DND-41 (cell line): ENCODE results near the gene BACH1.

Source experiments
- ATAC-seq: fragments of 200-7000 bp; cut with Tn5 transposase; 3 replicates; pipeline ENCODE4 v1.9.1; 2021; ENCODE audit warnings: low read depth; ENCODE audit not compliant: insufficient read depth
- DNase-seq: peaks from one replicate; pipeline ENCODE4 v3.0.0-alpha.2; 2020
- H2AFZ ChIP-seq: 2 replicates; pipeline ENCODE4 v1.6.0; 2012; ENCODE audit warnings: low read depth, low read length
- H3K27ac ChIP-seq: 2 replicates; pipeline ENCODE4 v1.5.1; 2012; ENCODE audit warnings: low read length, inconsistent platforms
- H3K27me3 ChIP-seq: fragments of 200-600 bp; sonication (generic); 2 replicates; pipeline ENCODE4 v1.6.0; 2012; ENCODE audit warnings: low read length, mild to moderate bottlenecking, inconsistent platforms; ENCODE audit not compliant: insufficient read depth, poor library complexity
- H3K36me3 ChIP-seq: 2 replicates; pipeline ENCODE4 v1.5.1; 2012; ENCODE audit warnings: low read length, inconsistent platforms; ENCODE audit not compliant: insufficient read depth
- H3K4me1 ChIP-seq: 2 replicates; pipeline ENCODE4 v1.5.1; 2012; ENCODE audit warnings: mild to moderate bottlenecking, low read length; ENCODE audit not compliant: insufficient read depth
- H3K4me2 ChIP-seq: 2 replicates; pipeline ENCODE4 v1.6.0; 2012; ENCODE audit warnings: mild to moderate bottlenecking, moderate library complexity, low read length, inconsistent platforms; ENCODE audit not compliant: insufficient read depth
- H3K4me3 ChIP-seq, 2 experiments: fragments of 200-600 bp in 1 of 2; shearing (Covaris generic) in 1 of 2; 2 replicates each; pipeline ENCODE4 v1.5.1; 2012 to 2016; ENCODE audit warnings: inconsistent platforms in 2 of 2, low read length in 2 of 2, mild to moderate bottlenecking in 2 of 2, low read depth in 1 of 2, moderate library complexity in 1 of 2
- H3K79me2 ChIP-seq: 2 replicates; pipeline ENCODE4 v1.6.0; 2012; ENCODE audit warnings: low read length, inconsistent platforms; ENCODE audit not compliant: insufficient read depth
- H3K9ac ChIP-seq: 2 replicates; pipeline ENCODE4 v1.6.0; 2012; ENCODE audit warnings: low read depth, mild to moderate bottlenecking, inconsistent platforms, low read length, moderate library complexity
- H3K9me3 ChIP-seq: 2 replicates; pipeline ENCODE4 v1.5.1; 2012; ENCODE audit warnings: low read length, moderate library complexity, mild to moderate bottlenecking, inconsistent platforms; ENCODE audit not compliant: insufficient read depth, severe bottlenecking
- H4K20me1 ChIP-seq: 2 replicates; pipeline ENCODE4 v1.6.0; 2012; ENCODE audit warnings: low read length; ENCODE audit not compliant: insufficient read depth
- EZH2 ChIP-seq: IDR thresholded peaks from 3 replicates; pipeline ENCODE4 v1.6.1; 2012; ENCODE audit warnings: borderline replicate concordance, low read depth, mild to moderate bottlenecking, moderate library complexity, low read length, inconsistent platforms; ENCODE audit not compliant: severe bottlenecking
- TF ChIP-seq, protein P1 (sequence below): IDR thresholded peaks from 2 replicates; pipeline ENCODE4 v1.5.1; 2012; ENCODE audit warnings: borderline replicate concordance, low read length, moderate library complexity, mild to moderate bottlenecking; ENCODE audit not compliant: poor library complexity, severe bottlenecking; ENCODE audit errors: extremely low read depth

The BACH1 gene

DNA sequence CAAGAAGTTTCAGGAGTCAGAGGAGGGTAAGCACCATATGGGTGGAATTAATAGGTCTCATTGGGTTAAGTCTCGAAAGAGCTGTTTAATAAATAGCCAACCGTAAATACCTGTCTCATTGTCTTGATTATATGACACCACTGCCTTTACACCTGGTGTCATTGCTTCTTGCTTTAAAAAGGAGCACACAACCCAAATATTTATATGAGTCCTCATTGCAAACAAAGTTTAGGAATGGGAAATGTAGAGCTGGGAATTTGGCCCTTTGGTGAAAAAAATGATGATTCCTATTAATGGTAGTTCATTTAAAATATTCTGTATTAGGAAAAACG, 2.1 kb downstream of the BACH1 start:
- Histone ChIP-seq H3K9ac (peak overlapping the region; percentile 77; the same call in 1 of the 2 replicates), H4K20me1 (peaks cover 50% of the 10 kb centered on the region), H3K36me3 (no peaks in the 10 kb centered on the region; the same call in 1 of the 2 replicates), H3K9me3 (no peaks in the 10 kb centered on the region), H3K4me1 (peaks cover 56% of the 10 kb centered on the region), H3K27ac (no peak overlapping the region), H2AFZ (no peak overlapping the region), H3K79me2 (peaks cover 67% of the 10 kb centered on the region), H3K4me3 (peak overlapping the region in 1 of 2 experiments; percentile 78; a peak in 3 of 4 replicates), H3K27me3 (no peaks in the 10 kb centered on the region), H3K4me2 (peak overlapping the region; percentile 93)
- TF ChIP-seq, protein P1, sequence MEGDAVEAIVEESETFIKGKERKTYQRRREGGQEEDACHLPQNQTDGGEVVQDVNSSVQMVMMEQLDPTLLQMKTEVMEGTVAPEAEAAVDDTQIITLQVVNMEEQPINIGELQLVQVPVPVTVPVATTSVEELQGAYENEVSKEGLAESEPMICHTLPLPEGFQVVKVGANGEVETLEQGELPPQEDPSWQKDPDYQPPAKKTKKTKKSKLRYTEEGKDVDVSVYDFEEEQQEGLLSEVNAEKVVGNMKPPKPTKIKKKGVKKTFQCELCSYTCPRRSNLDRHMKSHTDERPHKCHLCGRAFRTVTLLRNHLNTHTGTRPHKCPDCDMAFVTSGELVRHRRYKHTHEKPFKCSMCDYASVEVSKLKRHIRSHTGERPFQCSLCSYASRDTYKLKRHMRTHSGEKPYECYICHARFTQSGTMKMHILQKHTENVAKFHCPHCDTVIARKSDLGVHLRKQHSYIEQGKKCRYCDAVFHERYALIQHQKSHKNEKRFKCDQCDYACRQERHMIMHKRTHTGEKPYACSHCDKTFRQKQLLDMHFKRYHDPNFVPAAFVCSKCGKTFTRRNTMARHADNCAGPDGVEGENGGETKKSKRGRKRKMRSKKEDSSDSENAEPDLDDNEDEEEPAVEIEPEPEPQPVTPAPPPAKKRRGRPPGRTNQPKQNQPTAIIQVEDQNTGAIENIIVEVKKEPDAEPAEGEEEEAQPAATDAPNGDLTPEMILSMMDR = no peak
- no peak for TF ChIP-seq EZH2
- no peak for DNase-seq
- no peak for ATAC-seq

DNA sequence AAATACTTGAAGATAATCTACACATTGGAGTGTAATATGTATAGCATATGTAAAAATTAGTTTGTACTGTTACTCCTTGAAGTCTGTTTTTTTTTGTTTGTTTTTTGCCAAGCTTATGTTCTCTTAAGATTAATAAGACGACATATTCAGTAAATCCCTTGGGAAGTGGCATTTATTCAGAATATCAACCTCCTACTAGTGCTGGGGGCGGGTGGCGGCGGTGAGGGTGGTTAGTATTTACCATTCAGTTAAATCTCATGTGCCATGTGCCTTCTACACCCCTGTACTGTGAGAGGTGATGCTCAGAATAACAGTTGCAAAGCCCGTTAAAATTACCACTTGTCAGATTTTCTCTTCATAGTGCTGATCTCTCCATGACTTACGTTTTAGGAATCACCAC, 3.0 kb downstream of the BACH1 start:
- H3K27me3 ChIP-seq = no peaks in the 10 kb centered on the region
- no peaks in the 10 kb centered on the region for H3K9me3 ChIP-seq
- H3K36me3 ChIP-seq = no peaks in the 10 kb centered on the region; the same call in 1 of the 2 replicates
- peaks cover 76% of the 10 kb centered on the region for H3K79me2 ChIP-seq
- DNase-seq (no peak), ATAC-seq (no peak)
- no peak overlapping the region; the same call in 1 of the 2 replicates for H3K9ac ChIP-seq
- H4K20me1 ChIP-seq = peaks cover 59% of the 10 kb centered on the region
- no peak overlapping the region for H3K4me3 ChIP-seq
- TF ChIP-seq, protein P1 = no peak
- TF ChIP-seq EZH2 = no peak
- peak overlapping the region; percentile 93 for H3K4me2 ChIP-seq
- peaks cover 50% of the 10 kb centered on the region for H3K4me1 ChIP-seq
- no peak overlapping the region for H2AFZ ChIP-seq
- no peak overlapping the region for H3K27ac ChIP-seq

DNA sequence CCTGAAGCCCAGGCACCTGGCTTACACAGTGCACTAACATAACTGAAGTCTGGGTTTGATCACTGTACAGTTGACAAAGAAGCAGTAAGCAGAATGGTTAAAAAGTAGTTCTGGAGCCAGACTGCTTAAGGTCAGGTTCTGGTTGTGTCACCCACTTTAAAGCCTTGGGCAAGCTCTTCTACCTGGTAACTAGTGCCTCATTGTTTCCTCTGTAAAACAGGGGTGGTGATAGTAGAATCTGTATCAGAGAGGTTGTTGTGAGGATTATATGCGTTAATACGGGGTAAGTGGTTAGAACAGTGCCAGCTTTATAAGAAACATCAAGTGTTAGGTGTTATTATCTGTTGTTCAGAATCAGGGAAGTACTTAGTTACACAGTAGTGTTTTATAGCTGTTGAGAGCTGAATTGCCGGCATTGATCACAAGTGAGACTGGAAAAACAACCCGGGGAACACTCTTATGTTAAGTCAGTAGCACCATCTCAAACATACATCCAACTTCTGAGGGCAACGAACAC, 3.7 kb downstream of the BACH1 start:
- H3K27ac ChIP-seq = no peak overlapping the region
- no peaks in the 10 kb centered on the region for H3K27me3 ChIP-seq
- H3K79me2 ChIP-seq = peaks cover 82% of the 10 kb centered on the region
- peak overlapping the region; percentile 93; the same call in 1 of the 2 replicates for H3K4me2 ChIP-seq
- no peaks in the 10 kb centered on the region; the same call in 1 of the 2 replicates for H3K36me3 ChIP-seq
- H3K4me1 ChIP-seq = peaks cover 47% of the 10 kb centered on the region
- no peak overlapping the region for H2AFZ ChIP-seq
- DNase-seq (no peak), ATAC-seq (no peak)
- H3K9ac ChIP-seq = no peak overlapping the region
- no peaks in the 10 kb centered on the region for H3K9me3 ChIP-seq
- TF ChIP-seq, protein P1 = no peak
- no peak for TF ChIP-seq EZH2
- H4K20me1 ChIP-seq = peaks cover 64% of the 10 kb centered on the region
- H3K4me3 ChIP-seq = no peak overlapping the region
